ENCODE measurements around the gene SLC8B1.

The SLC8B1 gene

DNA sequence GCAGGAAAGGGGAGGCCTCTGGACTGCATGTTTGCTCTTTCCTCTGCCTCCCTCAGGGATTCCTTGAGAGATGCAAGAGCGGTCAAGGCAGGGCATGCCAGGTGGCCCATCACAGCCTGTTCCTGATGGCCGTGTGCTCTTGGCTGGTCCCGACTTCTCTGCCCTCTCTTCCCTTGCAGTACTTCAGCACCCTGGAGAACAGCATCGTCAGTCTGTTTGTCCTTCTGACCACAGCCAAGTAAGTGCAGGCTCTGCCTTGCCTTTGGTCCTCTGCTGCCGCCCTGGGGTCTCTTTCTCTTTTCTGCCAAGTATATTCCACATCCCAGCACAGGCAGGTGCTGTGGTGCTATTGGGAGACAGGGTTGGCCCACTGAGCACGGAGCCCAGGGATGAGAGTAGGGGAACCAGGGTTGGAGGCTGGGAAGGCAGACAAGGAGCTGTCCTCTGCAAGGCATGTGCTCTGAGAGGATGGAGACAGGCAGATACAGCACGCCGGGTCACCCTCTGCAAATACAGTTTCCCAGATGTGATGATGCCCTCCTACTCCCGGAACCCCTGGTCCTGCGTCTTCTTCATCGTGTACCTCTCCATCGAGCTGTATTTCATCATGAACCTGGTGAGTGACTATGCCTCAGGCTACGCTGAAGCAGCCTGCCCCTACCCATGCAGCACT, 61.7 kb downstream of the SLC8B1 start:
- Histone ChIP-seq H3K36me3 (peaks cover 51 to 86% (median 72%) of the 10 kb centered on the region in 3 donors), H3K27me3 (no peaks in the 10 kb centered on the region), H3K4me1 (peaks cover 0 to 40% (median 27%) of the 10 kb centered on the region in 4 donors), H3K27ac (peak overlapping the region; percentile 78 to 84), H3K9me3 (no peaks in the 10 kb centered on the region), H3K4me3 (no peak overlapping the region)
- TF ChIP-seq, protein P1, sequence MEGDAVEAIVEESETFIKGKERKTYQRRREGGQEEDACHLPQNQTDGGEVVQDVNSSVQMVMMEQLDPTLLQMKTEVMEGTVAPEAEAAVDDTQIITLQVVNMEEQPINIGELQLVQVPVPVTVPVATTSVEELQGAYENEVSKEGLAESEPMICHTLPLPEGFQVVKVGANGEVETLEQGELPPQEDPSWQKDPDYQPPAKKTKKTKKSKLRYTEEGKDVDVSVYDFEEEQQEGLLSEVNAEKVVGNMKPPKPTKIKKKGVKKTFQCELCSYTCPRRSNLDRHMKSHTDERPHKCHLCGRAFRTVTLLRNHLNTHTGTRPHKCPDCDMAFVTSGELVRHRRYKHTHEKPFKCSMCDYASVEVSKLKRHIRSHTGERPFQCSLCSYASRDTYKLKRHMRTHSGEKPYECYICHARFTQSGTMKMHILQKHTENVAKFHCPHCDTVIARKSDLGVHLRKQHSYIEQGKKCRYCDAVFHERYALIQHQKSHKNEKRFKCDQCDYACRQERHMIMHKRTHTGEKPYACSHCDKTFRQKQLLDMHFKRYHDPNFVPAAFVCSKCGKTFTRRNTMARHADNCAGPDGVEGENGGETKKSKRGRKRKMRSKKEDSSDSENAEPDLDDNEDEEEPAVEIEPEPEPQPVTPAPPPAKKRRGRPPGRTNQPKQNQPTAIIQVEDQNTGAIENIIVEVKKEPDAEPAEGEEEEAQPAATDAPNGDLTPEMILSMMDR (IDR thresholded peaks at IDR 0.05): no peak
- intact Hi-C loops (cut with DNase I; ENCODE audit: low total_unique reads): loop anchor here (5.0 kb wide), 1 partner anchor 81 kb away; no protein-coding TSS in a partner anchor
- no peak for DNase-seq

DNA sequence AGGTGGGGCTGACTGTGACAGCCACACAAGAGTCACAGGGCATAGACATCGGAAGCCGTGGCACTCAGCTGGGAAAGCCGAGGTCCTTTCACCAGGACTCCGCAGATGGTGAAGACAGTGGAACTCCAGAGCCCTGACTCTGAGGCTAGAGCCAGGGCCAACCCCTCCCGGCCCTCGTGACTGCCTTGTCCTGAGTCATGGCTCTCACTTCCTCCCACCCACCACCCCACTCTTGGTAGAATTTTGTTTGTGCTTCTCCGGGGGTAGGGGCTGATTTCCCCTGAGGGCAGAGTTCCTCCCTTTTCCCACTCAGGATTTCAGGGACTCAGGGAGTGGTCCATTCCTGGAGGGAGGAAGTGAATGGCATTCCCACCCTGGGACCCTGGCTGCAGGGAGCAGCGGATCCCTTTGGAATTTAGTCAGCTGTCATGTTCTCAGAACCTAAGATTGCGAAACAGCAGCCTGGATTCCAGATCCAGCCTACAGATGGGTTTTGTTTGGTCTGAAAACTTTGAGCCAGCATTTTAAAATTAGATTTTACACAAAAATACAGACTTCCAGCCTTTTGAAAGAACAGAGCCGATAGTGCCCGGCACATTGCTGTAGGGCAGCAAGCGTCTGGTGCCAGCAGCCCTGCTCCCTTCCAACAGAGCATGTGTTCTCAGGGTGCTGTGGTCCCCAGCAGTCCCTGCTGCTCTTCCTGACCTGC, 62.9 kb downstream of the SLC8B1 start:
- Histone ChIP-seq H3K9me3 (no peaks in the 10 kb centered on the region), H3K4me3 (peak overlapping the region; percentile 10 to 14), H3K27me3 (no peaks in the 10 kb centered on the region), H3K36me3 (peaks cover 48 to 85% (median 72%) of the 10 kb centered on the region in 3 donors), H3K27ac (peak overlapping the region; percentile 78 to 84), H3K4me1 (peaks cover 0 to 40% (median 27%) of the 10 kb centered on the region in 4 donors)
- intact Hi-C loops (cut with DNase I; ENCODE audit: low total_unique reads): loop anchor here (5.0 kb wide), 1 partner anchor 80 kb away; no protein-coding TSS in a partner anchor
- peak; percentile 91 to 94 for DNase-seq
- TF ChIP-seq, protein P1 (IDR thresholded peaks at IDR 0.05): no peak

DNA sequence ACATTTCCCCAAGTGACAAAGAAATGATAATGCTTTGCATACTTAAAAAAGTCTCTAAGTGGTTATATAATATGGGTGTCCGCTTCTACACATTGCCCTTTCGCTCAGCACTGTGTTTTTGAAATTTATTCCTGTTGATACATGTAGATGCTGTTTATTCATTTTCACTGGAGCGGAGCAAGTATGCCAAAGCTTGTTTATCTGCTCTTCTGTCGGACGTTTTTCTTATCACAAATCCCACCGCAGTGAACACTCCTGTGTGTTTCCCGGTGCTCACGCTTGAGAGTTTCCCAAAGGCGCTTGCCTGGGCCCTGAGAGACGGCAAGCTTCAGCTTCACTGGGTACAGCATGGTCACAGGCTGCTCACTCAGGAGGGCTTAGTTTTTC, 63.5 kb downstream of the SLC8B1 start:
- Histone ChIP-seq H3K4me1 (peaks cover 0 to 40% (median 27%) of the 10 kb centered on the region in 4 donors), H3K9me3 (no peaks in the 10 kb centered on the region), H3K27ac (peak overlapping the region; percentile 78 to 84), H3K27me3 (no peaks in the 10 kb centered on the region), H3K4me3 (peak overlapping the region; percentile 10 to 14), H3K36me3 (peaks cover 48 to 85% (median 72%) of the 10 kb centered on the region in 3 donors)
- intact Hi-C loops (cut with DNase I; ENCODE audit: low total_unique reads): loop anchor here (5.0 kb wide), 1 partner anchor 79 kb away; no protein-coding TSS in a partner anchor
- TF ChIP-seq, protein P1 (IDR thresholded peaks at IDR 0.05): no peak
- DNase-seq: no peak

DNA sequence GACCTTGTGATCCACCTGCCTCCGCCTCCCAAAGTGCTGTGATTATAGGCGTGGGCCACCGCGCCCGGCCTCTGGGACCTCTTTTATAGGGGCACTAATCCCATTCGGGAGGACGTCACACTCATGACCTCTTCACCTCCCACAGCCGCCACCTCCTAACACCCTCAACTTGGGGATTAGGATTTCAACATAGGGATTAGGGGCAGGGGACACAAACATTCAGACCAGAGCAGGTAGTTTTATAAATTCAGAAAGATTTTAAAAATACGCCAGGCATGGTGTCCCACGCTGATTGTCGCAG, 64.2 kb downstream of the SLC8B1 start:
- DNase-seq: no peak
- no peak overlapping the region for H3K4me3 ChIP-seq
- no peaks in the 10 kb centered on the region for H3K27me3 ChIP-seq
- H3K9me3 ChIP-seq: no peaks in the 10 kb centered on the region
- intact Hi-C loops (cut with DNase I; ENCODE audit: low total_unique reads): loop anchor here (5.0 kb wide), 1 partner anchor 78 kb away; no protein-coding TSS in a partner anchor
- H3K36me3 ChIP-seq: peaks cover 51 to 86% (median 73%) of the 10 kb centered on the region in 3 donors
- peak overlapping the region; percentile 78 to 84 for H3K27ac ChIP-seq
- H3K4me1 ChIP-seq: peaks cover 0 to 40% (median 27%) of the 10 kb centered on the region in 4 donors
- TF ChIP-seq, protein P1 (IDR thresholded peaks at IDR 0.05): no peak

DNA sequence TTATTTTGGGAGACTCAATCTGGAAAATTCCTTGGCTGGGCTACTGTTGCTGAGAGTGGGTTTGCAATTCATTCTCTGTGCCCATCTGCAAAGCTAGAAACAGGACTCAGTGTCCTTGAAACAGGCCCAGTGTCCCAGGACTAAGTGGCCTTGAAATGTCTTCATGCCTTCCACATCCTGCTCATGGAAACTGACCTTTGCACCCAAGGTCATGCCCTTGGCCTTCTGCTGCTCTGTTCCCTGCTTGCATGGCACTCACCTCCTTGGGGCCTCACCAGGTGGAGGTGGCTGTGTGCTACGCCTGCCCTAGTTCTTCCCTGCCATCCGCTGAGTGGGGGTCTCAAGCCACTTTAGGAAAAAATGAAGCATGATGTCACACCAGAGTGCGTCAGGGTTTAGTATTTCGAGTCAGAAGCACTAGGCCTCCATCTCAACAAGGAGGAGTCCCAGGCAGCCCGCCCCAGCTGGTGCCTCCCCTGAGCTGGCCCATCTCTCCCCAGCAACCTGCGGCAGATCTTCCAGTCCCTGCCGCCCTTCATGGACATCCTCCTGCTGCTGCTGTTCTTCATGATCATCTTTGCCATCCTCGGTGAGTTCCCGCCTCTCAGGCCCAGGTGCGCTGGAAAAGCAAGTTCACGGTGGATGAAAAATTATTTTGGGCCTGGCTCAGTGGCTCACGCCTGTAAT, 65.5 kb downstream of the SLC8B1 start:
- TF ChIP-seq, protein P1 (IDR thresholded peaks at IDR 0.05): no peak
- intact Hi-C loops (cut with DNase I; ENCODE audit: low total_unique reads): no loop called here
- no peaks in the 10 kb centered on the region for H3K9me3 ChIP-seq
- no peaks in the 10 kb centered on the region for H3K27me3 ChIP-seq
- peaks cover 0 to 40% (median 27%) of the 10 kb centered on the region in 4 donors for H3K4me1 ChIP-seq
- H3K4me3 ChIP-seq: no peak overlapping the region
- H3K36me3 ChIP-seq: peaks cover 44 to 77% (median 65%) of the 10 kb centered on the region in 3 donors
- peak overlapping the region in 1 of 2 donors; percentile 78 for H3K27ac ChIP-seq
- no peak for DNase-seq
